Lower lobe of right lung (tissue), 2 donors: ENCODE measurements around the gene CSRP2. TPM values are rescaled to one million over a fixed set of nuclear protein-coding genes. Genes with fewer than 3 reads are reported as not detected.

Experiments
- ATAC-seq, 2 donors: fragments of 200-7000 bp; cut with Tn5 transposase; one replicate each; pipeline ENCODE4 v1.9.1; 2020 to 2022; ENCODE audit warnings: mild to moderate bottlenecking in 2 of 2, moderate library complexity in 2 of 2
- DNase-seq: peaks from one replicate; pipeline ENCODE4 v3.0.0-alpha.2; 2020
- H3K27ac ChIP-seq: fragments of 200-600 bp; one replicate; pipeline ENCODE4 v1.8.0; 2022
- H3K27me3 ChIP-seq: fragments of 200-600 bp; one replicate; pipeline ENCODE4 v1.8.0; 2022; ENCODE audit warnings: low read depth
- H3K36me3 ChIP-seq: fragments of 200-600 bp; one replicate; pipeline ENCODE4 v1.8.0; 2022; ENCODE audit warnings: mild to moderate bottlenecking
- H3K4me1 ChIP-seq: fragments of 200-600 bp; one replicate; pipeline ENCODE4 v1.8.0; 2022
- H3K4me3 ChIP-seq: fragments of 200-600 bp; one replicate; pipeline ENCODE4 v1.8.0; 2022; ENCODE audit warnings: mild to moderate bottlenecking
- H3K9me3 ChIP-seq: fragments of 200-600 bp; one replicate; pipeline ENCODE4 v1.8.0; 2022
- CTCF ChIP-seq: fragments of 200-600 bp; IDR thresholded peaks from one replicate; pipeline ENCODE4 v1.8.0; 2022; ENCODE audit warnings: antibody characterized with exemption, mild to moderate bottlenecking
- intact Hi-C: fragments of 100-400 bp; cut with DNase I; formaldehyde crosslinking; loops from one replicate; pipeline ENCODE4 v1.11.0; 2022
- total RNA-seq: library from RNA; stranded (reverse); fragmentation: NEBNext Ultra II Directional; extraction: Animal tissue kit (Norgen Biotek cat#: 25700); gene quantifications from one replicate; pipeline ENCODE4 v1.2.1, GENCODE V29; 2021
- donor health status: DM: no; HTN: yes; CAD: no; lungs with severe emphysema.

The CSRP2 gene
- total RNA-seq, 1 donor from 2014 or later, result 23.3 TPM

DNA sequence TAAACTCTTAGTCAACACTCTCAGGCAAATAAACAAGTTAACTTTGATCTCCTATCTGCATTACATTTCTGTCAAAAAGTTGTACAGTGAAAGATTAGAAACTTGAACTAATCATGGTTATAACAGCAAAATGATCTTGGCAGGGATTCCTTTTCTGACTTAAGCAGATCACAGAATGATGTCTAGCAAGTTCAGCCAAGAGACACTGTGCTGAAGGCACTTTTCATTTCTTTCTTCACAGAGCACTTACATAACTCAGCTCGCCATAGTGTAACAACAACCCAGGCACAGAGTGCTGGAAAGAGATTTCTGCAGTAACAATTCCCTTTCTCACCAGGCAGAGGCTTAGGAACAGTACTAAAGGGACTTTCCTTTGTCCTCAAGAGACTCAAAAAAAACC lies 19.6 kb upstream of the CSRP2 start:
- Histone ChIP-seq H3K4me3 (no peak overlapping the region), H3K27me3 (no peaks in the 10 kb centered on the region), H3K27ac (no peak overlapping the region), H3K4me1 (no peaks in the 10 kb centered on the region), H3K36me3 (no peaks in the 10 kb centered on the region), H3K9me3 (no peaks in the 10 kb centered on the region)
- no peak for TF ChIP-seq CTCF
- no peak for DNase-seq
- intact Hi-C loops, result no loop called here
- ATAC-seq, result peak in 1 of 2 donors; percentile 46

- Histone ChIP-seq H3K9me3 (no peaks in the 10 kb centered on the region), H3K4me3 (no peak overlapping the region), H3K27me3 (no peaks in the 10 kb centered on the region), H3K4me1 (no peaks in the 10 kb centered on the region), H3K27ac (no peak overlapping the region), H3K36me3 (no peaks in the 10 kb centered on the region)
- TF ChIP-seq CTCF, result no peak
- DNase-seq (no peak), ATAC-seq (peak in 1 of 2 donors; percentile 35)
- intact Hi-C loops, result no loop called here
Observed at GRCh38 chr12:76896274-76896673, 17.5 kb upstream of the CSRP2 start.

DNA sequence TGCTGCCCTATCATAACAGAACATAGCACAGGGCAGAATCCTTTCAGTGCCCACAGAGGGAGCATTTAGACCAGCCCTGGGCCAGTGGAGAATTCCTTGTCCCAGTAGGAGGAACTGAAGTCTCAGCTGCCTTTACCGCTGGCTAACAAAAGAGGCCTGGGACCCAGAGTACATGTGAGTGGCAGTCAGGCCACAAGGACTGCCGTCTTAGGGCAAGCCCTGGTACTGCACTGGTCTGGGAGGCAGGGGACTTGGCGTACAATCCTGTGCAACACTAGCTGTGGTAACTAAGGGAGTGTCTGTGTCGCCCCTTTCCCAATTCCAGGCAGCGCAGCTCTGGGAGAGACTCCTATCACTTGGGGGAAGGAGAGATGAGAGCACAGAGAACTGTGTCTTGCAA lies 17.0 kb upstream of the CSRP2 start:
- Histone ChIP-seq H3K4me1 (no peaks in the 10 kb centered on the region), H3K36me3 (no peaks in the 10 kb centered on the region), H3K4me3 (no peak overlapping the region), H3K9me3 (no peaks in the 10 kb centered on the region), H3K27me3 (no peaks in the 10 kb centered on the region), H3K27ac (no peak overlapping the region)
- peak in 1 of 2 donors; percentile 17 for ATAC-seq
- no peak for DNase-seq
- intact Hi-C loops, result no loop called here
- TF ChIP-seq CTCF, result no peak

GRCh38 chr12:76891609-76892008 lies 12.8 kb upstream of the CSRP2 start:
- H3K4me3 ChIP-seq, result no peak overlapping the region
- no peaks in the 10 kb centered on the region for H3K27me3 ChIP-seq
- TF ChIP-seq CTCF, result no peak
- ATAC-seq, result no peak
- no peaks in the 10 kb centered on the region for H3K9me3 ChIP-seq
- H3K27ac ChIP-seq, result no peak overlapping the region
- no peaks in the 10 kb centered on the region for H3K4me1 ChIP-seq
- intact Hi-C loops, result no loop called here
- DNase-seq, result no peak
- H3K36me3 ChIP-seq, result no peaks in the 10 kb centered on the region

- ATAC-seq (no peak), DNase-seq (no peak)
- H3K4me3 ChIP-seq, result no peak overlapping the region
- no peaks in the 10 kb centered on the region for H3K36me3 ChIP-seq
- no peak overlapping the region for H3K27ac ChIP-seq
- intact Hi-C loops, result no loop called here
- H3K4me1 ChIP-seq, result no peaks in the 10 kb centered on the region
- no peaks in the 10 kb centered on the region for H3K27me3 ChIP-seq
- no peak for TF ChIP-seq CTCF
- H3K9me3 ChIP-seq, result no peaks in the 10 kb centered on the region
Observed at GRCh38 chr12:76890151-76891143, 11.6 kb upstream of the CSRP2 start.
